Activated CD4-positive, alpha-beta T cell treated with anti-CD3 and anti-CD28 coated beads for 1 hour (primary cell): ENCODE data around the gene KXD1.

Experiments
- DNase-seq: peaks from one replicate; pipeline ENCODE4 v3.0.0-alpha.2; 2020

KXD1 gene

DNA sequence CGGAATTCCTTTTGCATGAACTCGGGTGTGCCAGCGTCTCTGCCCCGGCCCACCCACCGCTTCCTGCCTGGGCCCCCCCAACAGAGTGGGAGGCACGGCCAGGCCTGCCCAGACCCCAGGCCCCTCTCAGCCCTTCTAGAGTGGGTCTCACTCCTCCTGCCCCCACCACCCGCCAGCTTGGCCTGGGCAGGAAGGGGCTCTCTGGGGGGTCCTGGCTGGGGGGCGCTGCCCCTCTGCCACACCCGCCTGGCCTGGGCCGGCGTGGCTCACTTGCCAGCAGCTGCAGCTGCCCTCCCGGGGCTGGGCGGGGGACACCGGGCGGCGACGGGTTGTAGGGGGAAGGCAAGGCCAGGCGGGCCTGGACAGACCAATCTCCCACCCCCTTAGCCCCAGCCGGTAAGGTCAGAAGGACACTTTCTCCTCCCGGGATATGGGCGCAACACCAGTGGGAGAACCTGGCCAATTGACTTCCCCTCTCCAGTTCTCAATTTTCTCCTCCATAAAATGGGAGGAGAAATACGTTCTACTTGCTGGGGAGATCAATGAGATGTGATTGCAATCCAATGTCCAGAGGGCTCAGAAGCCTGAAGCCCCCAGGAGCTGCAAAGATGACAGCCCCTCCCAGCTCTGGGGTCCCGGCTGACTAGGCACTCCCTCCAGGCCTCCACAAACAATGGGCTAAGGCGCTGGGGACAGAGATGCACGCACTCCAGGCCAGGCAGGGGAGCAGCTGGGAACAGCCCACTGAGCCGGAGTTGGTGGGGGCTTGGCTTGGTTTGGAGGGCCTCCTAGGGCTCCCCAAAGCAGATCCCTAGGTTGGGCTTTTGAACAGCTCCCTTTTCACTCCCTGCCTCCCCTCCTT is 46.5 kb downstream of the KXD1 start:
- DNase-seq: no peak

DNA sequence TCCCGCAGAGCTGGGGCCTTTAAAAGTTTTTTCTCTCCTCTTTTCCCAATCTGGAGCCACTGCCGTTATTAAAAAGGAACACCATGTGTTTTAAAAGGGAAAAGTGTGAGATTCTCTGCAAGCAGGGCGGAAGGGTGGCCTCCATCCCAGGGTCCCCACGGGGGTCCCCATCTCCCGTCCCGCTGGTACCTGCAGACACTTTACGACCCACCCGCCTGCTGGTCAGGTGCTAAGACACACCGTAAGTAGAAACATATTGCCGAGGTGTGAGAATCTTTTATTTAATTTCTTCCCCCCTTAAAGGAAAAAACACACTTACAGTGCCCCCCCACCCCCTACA is 47.1 kb downstream of the KXD1 start:
- DNase-seq: no peak

DNA sequence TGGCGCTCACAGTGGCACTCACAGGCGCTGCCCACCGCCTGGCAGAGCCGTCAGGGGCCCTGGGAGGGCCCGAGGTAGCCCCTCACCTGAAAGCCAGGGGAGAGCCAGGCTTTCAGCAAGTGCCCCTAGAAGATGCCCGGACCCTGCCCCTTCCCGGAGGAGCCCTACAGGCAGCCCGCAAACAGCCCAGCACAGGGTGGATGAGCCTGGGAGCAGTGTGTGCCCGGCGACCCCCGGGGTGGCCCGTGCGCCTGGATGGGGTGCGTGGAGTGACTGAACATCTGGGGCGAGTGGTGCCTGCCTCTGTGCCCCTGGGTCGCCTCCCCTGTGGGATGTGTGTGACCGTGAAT is 47.5 kb downstream of the KXD1 start:
- no peak for DNase-seq

DNA sequence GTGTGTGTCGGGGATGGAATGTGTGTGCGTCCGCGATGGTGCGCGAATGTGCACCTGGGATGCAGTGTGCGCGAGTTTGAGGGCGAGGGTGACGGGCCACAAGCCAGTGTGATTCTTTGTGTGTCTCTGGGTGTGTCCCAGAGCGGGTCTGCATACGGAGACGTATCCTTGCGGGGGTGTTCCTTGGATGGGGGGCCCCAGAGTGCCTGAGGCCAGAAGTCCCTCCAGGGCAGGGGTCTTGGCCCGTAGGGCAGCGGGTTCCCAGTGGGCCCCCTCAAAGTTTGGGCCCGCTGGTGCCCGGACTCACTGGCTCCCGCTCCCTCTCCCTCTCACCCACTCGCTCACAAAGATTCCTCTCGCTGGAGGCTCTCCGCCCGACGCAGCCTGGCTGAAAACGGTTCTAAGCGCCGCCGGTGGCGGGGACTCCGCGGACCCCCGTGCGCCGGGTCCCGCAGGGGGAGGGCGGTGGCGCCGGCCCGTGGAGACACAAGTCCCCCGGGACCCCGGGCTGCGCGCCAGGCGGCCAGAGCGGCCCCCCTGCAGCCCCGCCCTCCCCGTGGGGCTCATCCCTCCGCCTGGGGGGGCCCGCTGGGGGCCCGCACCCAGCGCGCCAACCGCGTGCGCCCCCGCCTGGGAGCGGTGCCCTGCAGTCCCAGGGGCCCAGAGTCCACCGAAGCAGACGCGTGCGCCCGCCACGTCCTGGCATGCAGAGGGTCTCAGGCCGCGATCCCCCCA is 48.0 kb downstream of the KXD1 start:
- no peak for DNase-seq

DNA sequence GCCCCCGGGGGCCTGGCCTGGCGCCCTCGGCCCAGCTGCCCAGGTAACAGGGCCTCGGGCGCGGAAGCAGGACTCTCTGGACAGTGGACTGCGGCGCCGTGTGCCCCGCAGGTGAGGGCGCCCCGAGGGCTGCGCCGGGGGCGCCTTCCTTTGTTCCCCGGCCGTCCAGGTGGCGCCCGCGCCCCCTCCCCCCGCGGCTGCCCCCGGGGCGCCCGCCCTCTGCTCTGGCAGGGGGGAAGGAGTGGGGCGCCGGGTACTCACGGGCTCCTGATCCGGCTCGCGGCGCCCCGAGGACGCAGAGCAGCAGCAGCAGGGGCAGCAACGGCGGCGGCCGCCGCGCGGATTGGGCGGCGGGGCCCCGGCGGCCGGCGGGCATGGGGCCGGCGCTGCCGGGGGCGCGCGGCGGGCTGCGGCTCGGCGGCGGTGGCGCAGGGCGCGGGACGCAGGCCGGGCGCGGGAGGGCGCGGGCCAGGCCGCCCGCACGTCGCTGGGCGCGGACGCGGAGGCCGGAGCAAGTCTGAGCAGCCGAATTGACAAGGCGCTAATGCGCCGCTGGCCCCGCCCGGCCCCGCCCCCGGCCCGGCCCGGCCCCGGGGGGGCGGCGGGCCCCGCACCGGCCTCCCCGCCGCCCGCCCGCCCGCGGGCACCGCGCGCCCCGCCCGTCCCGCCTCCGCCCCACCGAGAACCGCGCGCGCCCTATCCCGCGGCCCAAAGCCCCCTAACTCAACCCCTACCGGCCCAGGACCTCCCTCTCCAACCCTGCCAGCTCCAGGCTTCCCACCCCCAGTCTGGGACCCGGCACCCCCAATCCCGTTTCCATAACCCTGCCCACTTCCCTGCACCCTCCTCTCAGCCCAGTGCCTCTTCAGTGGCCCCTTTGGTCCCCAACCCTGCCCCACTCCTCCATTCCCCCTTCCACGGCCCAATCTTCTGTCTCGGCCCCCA is 48.9 kb downstream of the KXD1 start, which contains the start of gene CRLF1:
Gene CRLF1, minus strand, starts transcription at position 519 of the 945 bp plus-strand sequence. Its CDS starts 143 bp downstream, at position 376.
- no peak for DNase-seq

DNA sequence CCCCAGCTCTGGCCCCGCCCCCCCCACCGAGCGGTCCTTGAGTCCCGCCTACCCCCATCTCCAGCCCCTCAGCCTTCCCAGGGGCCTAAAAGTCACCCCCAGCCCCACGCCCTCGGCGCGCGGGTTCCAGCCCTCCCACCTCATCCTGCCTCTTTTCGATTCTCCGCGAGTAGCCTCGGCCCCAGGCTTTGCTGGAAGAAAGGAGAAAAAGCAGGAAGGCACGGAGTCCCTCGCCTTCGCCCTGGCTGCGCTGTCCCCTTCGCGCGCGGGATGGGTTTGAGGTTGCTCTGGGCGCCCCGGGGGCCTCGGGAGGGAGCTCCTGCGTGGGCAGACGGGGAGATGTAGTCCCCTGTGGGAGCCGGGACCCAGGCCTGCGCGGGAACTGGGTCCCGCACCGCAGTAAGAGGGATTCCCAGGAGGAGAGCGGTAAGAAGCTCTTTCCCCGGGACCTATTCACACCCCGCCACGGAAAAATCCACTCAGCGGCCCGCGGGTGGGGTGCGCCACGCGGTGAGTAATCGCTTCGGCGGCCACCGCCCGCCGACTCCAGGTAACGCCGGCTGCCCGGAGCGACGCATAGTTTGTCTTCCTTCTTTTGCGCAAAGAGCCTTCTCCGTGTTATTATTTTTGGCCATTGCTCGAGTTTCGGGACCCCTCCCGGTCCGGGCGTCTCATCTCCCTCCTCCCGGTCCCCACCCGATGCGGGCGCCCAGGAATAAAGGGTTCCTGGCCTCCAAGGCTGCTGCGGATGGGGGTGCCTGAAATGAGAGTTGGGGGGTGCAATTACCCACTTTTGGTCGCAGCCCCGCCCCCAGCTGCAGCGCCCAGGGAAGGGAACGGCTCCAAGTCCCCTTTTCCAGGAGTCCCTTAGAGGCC is 49.8 kb downstream of the KXD1 start:
- DNase-seq: peak; percentile 32

GRCh38 chr19:18608102-18608804 is 50.6 kb downstream of the KXD1 start:
- no peak for DNase-seq

GRCh38 chr19:18608805-18609716 is 51.4 kb downstream of the KXD1 start:
- no peak for DNase-seq

GRCh38 chr19:18609717-18610051 is 52.0 kb downstream of the KXD1 start:
- no peak for DNase-seq

- no peak for DNase-seq
Measured at GRCh38 chr19:18610245-18610555, 52.5 kb downstream of the KXD1 start.

DNA sequence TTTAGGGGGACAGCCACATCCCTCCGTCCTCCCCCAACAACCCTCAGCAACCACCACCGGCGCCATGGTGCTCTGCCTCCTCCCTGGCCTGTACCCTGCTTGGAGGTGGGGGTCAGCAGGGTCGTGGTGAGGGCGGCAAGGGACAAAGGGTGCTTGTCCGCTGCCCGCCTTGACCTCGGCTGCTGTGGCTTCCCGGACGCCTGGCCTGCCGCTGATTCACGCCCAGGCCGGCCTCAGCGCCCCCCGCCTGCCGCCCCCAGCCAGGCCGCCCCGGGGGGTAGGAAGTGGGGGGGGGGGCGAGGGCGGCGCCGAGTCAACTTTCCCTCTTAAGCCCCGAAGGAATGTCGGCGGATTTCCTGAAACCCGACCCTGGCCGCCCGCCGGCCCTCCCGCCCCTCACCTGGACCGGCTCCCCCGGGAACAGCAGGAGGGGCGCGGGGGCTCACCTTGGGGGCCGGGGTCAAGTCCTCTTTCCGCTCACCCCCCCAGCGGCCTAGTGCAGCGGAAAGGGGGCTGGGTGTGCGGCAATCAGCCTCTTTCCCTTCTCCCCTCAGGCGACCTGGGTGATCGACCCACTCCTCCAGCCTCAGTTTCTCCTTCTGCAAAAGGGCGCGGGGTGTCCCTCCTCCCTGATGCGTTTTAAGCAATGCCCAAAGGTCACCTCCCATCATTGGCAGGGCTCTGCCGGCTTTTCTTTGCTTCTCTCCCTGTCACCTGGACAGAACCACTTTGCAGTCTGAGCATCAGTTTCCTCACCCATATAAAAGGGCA is 53.1 kb downstream of the KXD1 start:
- no peak for DNase-seq

DNA sequence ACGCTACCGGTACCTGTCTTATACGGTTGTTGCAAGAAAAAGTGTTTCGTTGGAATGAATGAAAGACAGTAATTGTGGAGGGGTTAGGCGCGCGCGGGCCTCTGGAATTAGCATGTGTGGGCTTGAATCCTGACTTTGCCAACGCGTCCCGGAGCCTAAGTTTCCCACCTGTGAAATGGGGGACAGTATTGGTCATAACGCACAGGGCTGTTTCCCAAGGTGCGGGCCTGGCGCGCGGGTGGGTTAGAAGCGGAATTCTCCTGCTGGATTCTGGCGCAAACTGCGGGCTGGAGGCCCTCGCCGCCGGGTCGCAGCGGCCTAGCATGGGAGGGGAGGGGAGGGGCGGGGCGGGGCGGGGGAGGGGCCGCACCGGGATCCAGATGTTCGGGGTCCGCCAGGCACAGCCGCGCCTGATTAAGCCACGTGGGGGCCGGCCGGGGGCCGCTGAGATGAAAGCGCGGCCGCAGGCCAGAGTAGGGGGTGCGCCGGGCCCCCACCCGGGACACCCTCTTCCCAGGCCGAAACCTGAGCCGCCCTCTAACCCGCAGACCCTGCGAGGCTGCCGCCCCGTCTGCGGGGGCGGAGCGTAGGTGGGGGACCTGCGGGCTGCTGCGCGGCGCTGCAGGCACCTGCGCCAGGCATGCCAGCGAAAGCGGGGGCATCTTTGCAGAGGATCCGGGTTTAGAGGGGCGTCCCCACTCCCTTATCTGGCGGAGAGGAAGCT is 53.8 kb downstream of the KXD1 start:
- no peak for DNase-seq

- DNase-seq: no peak
Measured at GRCh38 chr19:18612051-18612771, 54.5 kb downstream of the KXD1 start.

DNA sequence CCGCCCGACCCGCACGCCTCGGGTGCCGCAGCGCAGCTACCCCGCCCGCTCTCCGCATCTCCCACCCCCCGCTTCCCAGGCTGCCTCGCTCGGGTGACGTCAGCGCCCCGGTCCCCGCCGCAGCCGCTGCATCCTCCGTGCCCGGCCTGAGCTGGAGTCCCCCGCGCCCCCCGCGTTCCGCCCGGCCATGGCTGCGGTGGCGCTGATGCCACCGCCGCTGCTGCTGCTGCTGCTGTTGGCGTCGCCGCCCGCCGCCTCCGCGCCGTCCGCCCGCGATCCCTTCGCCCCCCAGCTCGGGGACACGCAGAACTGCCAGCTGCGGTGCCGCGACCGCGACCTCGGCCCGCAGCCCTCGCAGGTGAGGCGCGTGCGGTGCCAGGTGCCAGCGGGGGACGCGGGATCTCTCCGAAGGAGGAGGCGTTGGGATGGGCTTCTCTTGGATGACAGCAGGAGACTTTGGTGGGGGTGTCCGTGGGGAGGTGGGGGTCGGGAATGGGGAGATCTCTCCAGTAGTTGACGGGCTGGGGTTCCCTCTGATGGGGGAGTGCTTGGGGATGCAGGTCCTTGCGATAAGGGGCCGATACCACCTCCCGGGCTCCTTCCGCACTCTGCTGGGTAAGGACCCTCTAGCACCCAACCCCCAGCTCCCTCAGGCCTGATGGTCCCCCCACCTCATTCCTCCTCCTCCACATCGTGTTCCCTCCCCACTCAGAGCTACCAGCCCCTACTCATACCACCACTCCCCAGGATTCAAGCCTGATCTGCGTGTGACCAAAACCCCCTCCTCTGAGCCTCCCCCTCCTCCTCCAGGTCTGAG is 55.3 kb downstream of the KXD1 start, which contains the start of gene TMEM59L:
Gene TMEM59L, plus strand, starts transcription at position 99 of the 817 bp plus-strand sequence. Its CDS starts 89 bp downstream, at position 188.
- DNase-seq: peak; percentile 42

GRCh38 chr19:18613589-18614234 is 56.0 kb downstream of the KXD1 start:
- DNase-seq: no peak

DNA sequence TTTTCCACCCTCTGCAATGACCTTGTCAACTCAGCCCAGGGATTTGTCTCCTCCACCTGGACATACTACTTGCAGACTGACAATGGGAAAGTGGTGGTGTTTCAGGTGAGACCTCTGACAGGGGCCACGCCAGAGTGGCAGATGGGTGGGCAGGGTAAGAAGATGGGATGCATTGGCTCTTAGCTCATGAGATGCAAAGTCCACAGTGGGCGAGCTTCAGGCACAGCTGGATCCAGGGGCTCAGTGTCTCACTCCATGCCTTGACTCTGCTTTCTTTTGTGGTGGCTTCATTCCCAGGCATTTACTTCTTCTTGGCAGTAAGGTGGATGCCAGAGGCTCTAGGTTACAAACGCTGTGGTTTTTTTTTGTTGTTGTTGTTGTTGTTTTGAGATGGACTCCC is 58.4 kb downstream of the KXD1 start:
- no peak for DNase-seq

DNA sequence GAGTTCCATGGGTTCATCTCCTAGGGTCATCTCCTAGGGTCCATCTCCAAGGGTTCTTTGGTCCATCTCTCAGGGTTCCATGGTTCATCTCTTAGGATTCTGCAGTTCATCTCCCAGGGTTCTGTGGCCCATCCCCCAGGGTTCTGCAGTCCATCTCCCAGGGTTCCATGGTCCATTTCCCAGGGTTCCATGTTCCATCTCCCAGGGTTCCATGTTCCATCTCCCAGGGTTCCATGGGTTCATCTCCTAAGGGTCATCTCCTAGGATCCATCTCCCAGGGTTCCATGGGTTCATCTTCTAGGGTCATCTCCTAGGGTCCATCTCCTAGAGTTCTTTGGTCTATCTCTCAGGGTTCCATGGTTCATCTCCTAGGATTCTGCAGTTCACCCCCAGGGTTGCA is 59.9 kb downstream of the KXD1 start:
- no peak for DNase-seq
